ENCODE results near the gene MYH15.

DNA sequence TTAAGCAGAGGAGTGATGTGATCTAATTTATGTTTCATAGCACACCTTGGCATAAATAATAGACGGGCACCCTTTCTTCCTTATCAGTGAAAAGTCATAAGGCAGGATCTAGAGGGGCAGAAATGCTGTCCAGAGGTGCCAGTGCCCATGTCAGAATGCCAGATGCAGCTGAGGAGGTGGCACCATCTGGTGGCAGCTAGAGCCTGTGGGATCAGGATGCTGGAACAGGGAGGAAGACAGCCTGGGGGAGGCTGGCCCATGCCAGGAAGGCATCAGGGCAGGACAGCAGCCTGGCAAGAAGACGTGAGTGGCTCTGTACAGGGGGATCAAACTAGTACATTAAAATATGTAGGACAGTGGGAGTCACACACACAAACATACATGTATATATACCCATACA is 16.5 kb downstream of the MYH15 start:
- TF ChIP-seq, protein P1, sequence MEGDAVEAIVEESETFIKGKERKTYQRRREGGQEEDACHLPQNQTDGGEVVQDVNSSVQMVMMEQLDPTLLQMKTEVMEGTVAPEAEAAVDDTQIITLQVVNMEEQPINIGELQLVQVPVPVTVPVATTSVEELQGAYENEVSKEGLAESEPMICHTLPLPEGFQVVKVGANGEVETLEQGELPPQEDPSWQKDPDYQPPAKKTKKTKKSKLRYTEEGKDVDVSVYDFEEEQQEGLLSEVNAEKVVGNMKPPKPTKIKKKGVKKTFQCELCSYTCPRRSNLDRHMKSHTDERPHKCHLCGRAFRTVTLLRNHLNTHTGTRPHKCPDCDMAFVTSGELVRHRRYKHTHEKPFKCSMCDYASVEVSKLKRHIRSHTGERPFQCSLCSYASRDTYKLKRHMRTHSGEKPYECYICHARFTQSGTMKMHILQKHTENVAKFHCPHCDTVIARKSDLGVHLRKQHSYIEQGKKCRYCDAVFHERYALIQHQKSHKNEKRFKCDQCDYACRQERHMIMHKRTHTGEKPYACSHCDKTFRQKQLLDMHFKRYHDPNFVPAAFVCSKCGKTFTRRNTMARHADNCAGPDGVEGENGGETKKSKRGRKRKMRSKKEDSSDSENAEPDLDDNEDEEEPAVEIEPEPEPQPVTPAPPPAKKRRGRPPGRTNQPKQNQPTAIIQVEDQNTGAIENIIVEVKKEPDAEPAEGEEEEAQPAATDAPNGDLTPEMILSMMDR (IDR thresholded peaks at IDR 0.05; ENCODE audit: low read depth, low read length, missing input control), result no peak
- TF ChIP-seq, protein P2, sequence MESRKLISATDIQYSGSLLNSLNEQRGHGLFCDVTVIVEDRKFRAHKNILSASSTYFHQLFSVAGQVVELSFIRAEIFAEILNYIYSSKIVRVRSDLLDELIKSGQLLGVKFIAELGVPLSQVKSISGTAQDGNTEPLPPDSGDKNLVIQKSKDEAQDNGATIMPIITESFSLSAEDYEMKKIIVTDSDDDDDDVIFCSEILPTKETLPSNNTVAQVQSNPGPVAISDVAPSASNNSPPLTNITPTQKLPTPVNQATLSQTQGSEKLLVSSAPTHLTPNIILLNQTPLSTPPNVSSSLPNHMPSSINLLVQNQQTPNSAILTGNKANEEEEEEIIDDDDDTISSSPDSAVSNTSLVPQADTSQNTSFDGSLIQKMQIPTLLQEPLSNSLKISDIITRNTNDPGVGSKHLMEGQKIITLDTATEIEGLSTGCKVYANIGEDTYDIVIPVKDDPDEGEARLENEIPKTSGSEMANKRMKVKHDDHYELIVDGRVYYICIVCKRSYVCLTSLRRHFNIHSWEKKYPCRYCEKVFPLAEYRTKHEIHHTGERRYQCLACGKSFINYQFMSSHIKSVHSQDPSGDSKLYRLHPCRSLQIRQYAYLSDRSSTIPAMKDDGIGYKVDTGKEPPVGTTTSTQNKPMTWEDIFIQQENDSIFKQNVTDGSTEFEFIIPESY (IDR thresholded peaks at IDR 0.05), result no peak
- TF ChIP-seq SP1 (IDR thresholded peaks at IDR 0.05) (no peak), TAF1 (conservative IDR thresholded peaks at IDR 0.05) (no peak), FOXA1 (IDR thresholded peaks at IDR 0.05) (no peak)
- TF ChIP-seq, protein P3, sequence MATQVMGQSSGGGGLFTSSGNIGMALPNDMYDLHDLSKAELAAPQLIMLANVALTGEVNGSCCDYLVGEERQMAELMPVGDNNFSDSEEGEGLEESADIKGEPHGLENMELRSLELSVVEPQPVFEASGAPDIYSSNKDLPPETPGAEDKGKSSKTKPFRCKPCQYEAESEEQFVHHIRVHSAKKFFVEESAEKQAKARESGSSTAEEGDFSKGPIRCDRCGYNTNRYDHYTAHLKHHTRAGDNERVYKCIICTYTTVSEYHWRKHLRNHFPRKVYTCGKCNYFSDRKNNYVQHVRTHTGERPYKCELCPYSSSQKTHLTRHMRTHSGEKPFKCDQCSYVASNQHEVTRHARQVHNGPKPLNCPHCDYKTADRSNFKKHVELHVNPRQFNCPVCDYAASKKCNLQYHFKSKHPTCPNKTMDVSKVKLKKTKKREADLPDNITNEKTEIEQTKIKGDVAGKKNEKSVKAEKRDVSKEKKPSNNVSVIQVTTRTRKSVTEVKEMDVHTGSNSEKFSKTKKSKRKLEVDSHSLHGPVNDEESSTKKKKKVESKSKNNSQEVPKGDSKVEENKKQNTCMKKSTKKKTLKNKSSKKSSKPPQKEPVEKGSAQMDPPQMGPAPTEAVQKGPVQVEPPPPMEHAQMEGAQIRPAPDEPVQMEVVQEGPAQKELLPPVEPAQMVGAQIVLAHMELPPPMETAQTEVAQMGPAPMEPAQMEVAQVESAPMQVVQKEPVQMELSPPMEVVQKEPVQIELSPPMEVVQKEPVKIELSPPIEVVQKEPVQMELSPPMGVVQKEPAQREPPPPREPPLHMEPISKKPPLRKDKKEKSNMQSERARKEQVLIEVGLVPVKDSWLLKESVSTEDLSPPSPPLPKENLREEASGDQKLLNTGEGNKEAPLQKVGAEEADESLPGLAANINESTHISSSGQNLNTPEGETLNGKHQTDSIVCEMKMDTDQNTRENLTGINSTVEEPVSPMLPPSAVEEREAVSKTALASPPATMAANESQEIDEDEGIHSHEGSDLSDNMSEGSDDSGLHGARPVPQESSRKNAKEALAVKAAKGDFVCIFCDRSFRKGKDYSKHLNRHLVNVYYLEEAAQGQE (IDR thresholded peaks at IDR 0.05), result no peak

Measured in liver (tissue), 3 donors.